ENCODE measurements around the gene ATP8B4. TPM values are rescaled to one million over a fixed set of nuclear protein-coding genes. Genes with fewer than 3 reads are reported as not detected.

ATP8B4 gene
- total and polyA plus RNA-seq, 2 of the 8 experiments (the other 6 are each of a cell fraction or from before 2014, with no cell fraction given): 0.17 to 0.24 TPM

DNA sequence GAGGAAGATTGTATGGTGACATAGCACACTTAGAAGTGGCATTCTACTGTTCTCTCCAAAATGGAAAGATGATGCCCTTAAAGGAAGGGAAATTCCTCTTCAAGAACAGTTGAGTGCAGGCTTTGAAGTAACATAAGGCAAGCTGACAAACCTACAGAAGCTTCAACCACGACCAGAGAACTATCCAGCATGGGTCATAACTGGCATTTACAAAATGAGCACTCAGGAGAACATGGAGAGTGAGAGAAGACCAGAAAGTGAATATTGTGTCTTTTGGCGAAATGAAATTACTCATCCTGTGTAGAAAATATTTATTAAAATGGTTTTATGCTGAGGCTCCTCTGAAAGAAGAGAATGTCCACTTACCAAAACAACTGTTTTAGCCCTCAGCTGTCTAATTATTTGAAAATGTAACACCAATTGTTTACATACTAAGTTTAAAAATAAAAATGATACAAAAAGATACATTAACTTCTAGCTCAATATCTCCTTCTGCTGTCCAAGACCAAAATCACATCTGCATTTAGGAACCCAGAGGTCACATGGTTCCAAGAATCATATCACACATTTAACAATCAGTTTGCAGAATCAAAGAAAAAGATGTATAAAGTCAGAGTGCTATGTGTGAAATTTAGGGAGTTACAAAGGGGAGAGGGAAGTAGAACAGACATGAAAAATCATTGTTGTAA is 216.9 kb downstream of the ATP8B4 start:
- Histone ChIP-seq H3K27ac (ENCODE audit: low read depth, low read length) (no peak overlapping the region), H3K4me3 (ENCODE audit: extremely low read depth in 1 of 4, insufficient read depth in 2 of 4, low read depth in 3 of 4, low read length in 4 of 4) (no peak overlapping the region), H4K5ac (ENCODE audit: insufficient read length, low read depth, low read length) (no peak overlapping the region), H4K20me1 (replicated peaks in 1 of 2; ENCODE audit: control insufficient read depth in 1 of 2, insufficient read depth in 2 of 2, low read length in 2 of 2) (no peaks in the 10 kb centered on the region), H2AFZ (ENCODE audit: low read length) (no peak overlapping the region), H3K79me1 (ENCODE audit: low read depth, low read length) (no peaks in the 10 kb centered on the region), H2BK120ac (replicated peaks; ENCODE audit: low read depth, low read length) (no peak overlapping the region), H2BK15ac (ENCODE audit: low read length) (no peak overlapping the region), H3K79me2 (ENCODE audit: control insufficient read depth in 1 of 2, insufficient read depth in 2 of 2, low read length in 2 of 2) (no peaks in the 10 kb centered on the region), H2BK5ac (ENCODE audit: low read depth, low read length) (no peak overlapping the region), H3K23me2 (ENCODE audit: low read depth, low read length) (no peaks in the 10 kb centered on the region), H2BK12ac (ENCODE audit: low read depth, low read length) (no peak overlapping the region), H4K91ac (replicated peaks; ENCODE audit: insufficient read length, low read length) (no peak overlapping the region), H3K14ac (ENCODE audit: insufficient read length) (no peak overlapping the region), H3K56ac (replicated peaks; ENCODE audit: insufficient read length, low read depth, low read length) (no peak overlapping the region), H4K8ac (ENCODE audit: extremely low read depth, insufficient read depth, low read length) (no peak overlapping the region), H3K23ac (ENCODE audit: insufficient read length) (no peak overlapping the region), H3K36me3 (ENCODE audit: control insufficient read depth in 2 of 4, insufficient read depth in 4 of 4, low read length in 3 of 4) (no peaks in the 10 kb centered on the region), H3K9me3 (ENCODE audit: insufficient read depth in 2 of 2, low read depth in 1 of 2, low read length in 1 of 2) (no peaks in the 10 kb centered on the region), H3K4me2 (ENCODE audit: insufficient read depth in 1 of 2, low read depth in 2 of 2, low read length in 2 of 2) (no peak overlapping the region), H3K18ac (ENCODE audit: extremely low read depth, low read length) (no peak overlapping the region), H3K4ac (replicated peaks; ENCODE audit: insufficient read length, low read depth, low read length) (no peak overlapping the region), H3K27me3 (replicated peaks in 1 of 4; ENCODE audit: control insufficient read depth in 3 of 4, extremely low read depth in 1 of 4, insufficient read depth in 3 of 4, low read length in 3 of 4) (peaks cover 0 to 1% (median 0%) of the 10 kb centered on the region in 4 experiments; a peak in 1 of 7 replicates), H2AK5ac (ENCODE audit: low read depth, low read length) (no peak overlapping the region), H3K4me1 (replicated peaks in 1 of 4; ENCODE audit: control insufficient read depth in 3 of 4, insufficient read depth in 4 of 4, low read length in 3 of 4) (no peaks in the 10 kb centered on the region), H3K9ac (replicated peaks in 1 of 4; ENCODE audit: extremely low read depth in 1 of 4, low read depth in 3 of 4, low read length in 3 of 4) (no peak overlapping the region), H2BK20ac (ENCODE audit: low read length) (no peak overlapping the region)
- no peak for TF ChIP-seq SIN3A (conservative IDR thresholded peaks at IDR 0.05 in 1 of 2, IDR thresholded peaks at IDR 0.05 in 1 of 2; ENCODE audit: low read depth in 1 of 2, low read length in 2 of 2)
- TF ChIP-seq CBX8 (IDR thresholded peaks at IDR 0.05; ENCODE audit: borderline replicate concordance, low read depth, low read length): no peak
- TF ChIP-seq KDM4A (IDR thresholded peaks at IDR 0.05; ENCODE audit: low read depth, low read length, severe bottlenecking): no peak
- TF ChIP-seq RBBP5 (IDR thresholded peaks at IDR 0.05; ENCODE audit: borderline replicate concordance, low read depth, low read length): no peak
- no peak for TF ChIP-seq HDAC6 (IDR thresholded peaks at IDR 0.05; ENCODE audit: low read depth, low read length)
- POLR2A ChIA-PET (ENCODE audit: partially characterized antibody): no interaction called here
- WGBS, 2 experiments (ENCODE audit: extremely low coverage in 1 of 2, insufficient coverage in 1 of 2, insufficient read length in 1 of 2, insufficient replicate concordance in 2 of 2, low coverage in 1 of 2, low lambda C conversion rate in 2 of 2, missing lambda C conversion rate in 1 of 2): 76% methylated on average over 2 of the region's 2 CpGs; no CpG with 5 or more reads in 1 of the 2 experiments
- CTCF ChIA-PET (ENCODE audit: partially characterized antibody): interaction anchor here (1.0 to 1.3 kb wide), 4 partner anchors 25 to 666 kb away, joined by 3 to 5 read pairs (median 3); no protein-coding TSS in a partner anchor
- DNase-seq (ENCODE audit: low read depth in 1 of 2, low spot score in 2 of 2): no peak
- no peak for FAIRE-seq
